ENCODE results near the gene SMAD3.

SMAD3 gene

DNA sequence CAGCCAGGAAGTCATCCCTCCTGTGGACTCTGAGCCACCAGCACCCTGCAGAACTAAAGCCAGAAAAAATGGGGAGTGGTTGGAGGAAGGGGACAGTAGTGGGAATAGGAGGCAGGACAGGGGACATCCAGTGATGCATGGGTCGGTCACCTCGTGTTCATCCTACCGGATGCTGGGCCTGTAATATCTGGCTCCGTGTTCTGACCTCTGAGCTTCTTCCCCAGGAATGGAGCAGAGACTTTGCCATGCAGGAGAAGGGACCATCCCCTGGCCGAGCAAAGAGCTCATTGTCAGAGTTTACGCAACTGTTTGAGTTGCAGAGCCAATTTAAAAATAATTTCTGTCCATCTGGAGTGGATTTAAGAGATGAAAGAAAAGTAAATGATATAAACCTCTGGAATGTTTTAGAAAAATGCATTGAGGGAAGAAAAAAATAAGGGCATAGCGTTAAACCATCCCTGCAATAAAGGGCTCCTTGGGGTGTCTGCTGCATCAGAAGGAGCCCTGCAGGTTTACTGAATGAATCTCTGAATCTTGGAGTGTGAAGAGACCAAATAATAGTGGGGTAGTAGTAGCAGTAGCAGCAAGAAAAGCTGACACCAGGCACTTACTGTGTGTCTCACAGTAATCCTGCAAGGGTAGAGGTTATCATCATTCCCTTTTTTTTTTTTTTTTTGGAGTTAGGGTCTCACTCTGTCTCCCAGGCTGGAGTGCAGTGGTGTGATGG, 118.2 kb downstream of the SMAD3 start:
- peak; percentile 72 for DNase-seq (ENCODE audit: extremely low read depth, low read depth)
- TF ChIP-seq, protein P1, sequence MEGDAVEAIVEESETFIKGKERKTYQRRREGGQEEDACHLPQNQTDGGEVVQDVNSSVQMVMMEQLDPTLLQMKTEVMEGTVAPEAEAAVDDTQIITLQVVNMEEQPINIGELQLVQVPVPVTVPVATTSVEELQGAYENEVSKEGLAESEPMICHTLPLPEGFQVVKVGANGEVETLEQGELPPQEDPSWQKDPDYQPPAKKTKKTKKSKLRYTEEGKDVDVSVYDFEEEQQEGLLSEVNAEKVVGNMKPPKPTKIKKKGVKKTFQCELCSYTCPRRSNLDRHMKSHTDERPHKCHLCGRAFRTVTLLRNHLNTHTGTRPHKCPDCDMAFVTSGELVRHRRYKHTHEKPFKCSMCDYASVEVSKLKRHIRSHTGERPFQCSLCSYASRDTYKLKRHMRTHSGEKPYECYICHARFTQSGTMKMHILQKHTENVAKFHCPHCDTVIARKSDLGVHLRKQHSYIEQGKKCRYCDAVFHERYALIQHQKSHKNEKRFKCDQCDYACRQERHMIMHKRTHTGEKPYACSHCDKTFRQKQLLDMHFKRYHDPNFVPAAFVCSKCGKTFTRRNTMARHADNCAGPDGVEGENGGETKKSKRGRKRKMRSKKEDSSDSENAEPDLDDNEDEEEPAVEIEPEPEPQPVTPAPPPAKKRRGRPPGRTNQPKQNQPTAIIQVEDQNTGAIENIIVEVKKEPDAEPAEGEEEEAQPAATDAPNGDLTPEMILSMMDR (IDR thresholded peaks at IDR 0.05; ENCODE audit: low read depth, low read length), result no peak; the same call in 1 of the 2 replicates

DNA sequence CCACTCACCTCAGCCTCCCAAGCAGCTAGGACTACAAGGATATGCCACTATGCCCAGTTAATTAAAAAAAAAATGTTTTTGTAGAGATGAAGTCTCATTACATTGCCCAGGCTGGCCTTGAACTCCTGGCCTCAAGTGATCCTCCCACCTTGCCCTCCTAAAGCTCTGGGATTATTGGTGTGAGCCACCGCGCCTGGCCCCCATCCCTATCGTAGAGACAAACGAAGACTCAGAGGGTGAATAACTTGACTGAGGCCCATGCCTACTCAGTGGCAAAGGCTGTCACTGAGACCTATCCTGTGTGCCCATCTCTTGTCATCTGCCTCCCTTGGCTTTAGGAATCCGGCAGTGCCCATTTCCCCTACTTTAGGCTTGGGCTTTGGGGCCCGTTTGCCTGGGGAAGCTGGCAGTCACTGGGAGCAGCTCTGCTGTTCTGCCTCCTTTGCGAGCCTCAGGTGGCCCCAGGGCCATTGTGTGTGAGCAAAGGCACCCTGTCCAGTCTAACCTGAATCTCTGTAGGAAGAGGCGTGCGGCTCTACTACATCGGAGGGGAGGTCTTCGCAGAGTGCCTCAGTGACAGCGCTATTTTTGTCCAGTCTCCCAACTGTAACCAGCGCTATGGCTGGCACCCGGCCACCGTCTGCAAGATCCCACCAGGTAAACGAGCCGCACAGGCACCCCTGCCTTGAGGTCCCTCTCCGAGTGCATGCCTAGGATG, 119.0 kb downstream of the SMAD3 start:
- DNase-seq (ENCODE audit: extremely low read depth, low read depth), result no peak
- TF ChIP-seq, protein P1 (IDR thresholded peaks at IDR 0.05; ENCODE audit: low read depth, low read length), result no peak

DNA sequence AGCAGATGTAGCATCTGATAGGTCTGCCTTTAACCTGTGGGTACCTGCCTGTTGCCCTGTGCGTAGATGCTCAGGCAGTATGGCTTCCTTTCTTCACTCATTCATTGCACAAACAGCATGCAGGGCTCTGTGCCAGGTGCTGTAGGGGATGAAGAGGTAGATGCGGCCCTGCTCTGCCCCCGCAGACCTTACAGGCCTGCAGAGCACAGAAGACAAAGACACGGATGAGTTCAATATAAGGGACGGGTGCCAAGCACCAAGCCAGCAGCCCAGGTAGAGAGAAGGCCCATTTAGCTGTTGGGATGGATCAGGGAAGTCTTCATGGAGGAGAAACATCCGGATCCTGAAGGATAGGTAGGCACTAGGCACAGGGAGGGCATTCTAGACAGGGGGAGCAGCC, 119.6 kb downstream of the SMAD3 start:
- TF ChIP-seq, protein P1 (IDR thresholded peaks at IDR 0.05; ENCODE audit: low read depth, low read length), result no peak
- DNase-seq (ENCODE audit: extremely low read depth, low read depth), result no peak

DNA sequence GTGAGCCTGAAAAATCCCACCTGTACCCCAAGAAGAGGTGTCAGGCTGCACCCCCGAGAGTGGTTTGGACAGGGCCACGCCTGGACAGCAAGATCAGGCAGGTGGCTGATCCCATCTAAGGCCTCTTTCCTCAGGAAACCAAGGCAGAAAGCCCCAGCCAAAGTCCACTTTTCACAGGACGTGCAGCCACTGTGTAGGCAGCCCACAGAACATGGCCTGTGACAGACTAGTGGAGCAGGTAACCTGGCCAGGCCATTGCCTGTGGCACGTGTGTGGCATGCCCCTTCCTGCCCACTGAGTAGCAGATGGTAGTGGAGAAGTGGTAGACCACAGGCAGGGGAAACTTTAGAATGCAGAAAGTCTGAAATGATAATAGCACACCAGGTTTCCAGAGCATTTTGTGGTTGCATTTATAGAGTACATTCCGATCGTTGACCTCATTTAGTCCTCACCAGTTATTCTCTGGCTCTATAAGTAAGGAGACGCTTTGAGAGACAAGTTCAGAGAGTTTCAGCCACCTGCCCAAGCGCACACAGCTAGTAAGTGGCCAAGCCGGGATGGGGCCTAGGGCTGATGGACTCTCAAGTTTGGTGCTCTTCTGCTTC, 120.3 kb downstream of the SMAD3 start:
- TF ChIP-seq, protein P1 (IDR thresholded peaks at IDR 0.05; ENCODE audit: low read depth, low read length), result no peak
- DNase-seq (ENCODE audit: extremely low read depth, low read depth), result no peak

DNA sequence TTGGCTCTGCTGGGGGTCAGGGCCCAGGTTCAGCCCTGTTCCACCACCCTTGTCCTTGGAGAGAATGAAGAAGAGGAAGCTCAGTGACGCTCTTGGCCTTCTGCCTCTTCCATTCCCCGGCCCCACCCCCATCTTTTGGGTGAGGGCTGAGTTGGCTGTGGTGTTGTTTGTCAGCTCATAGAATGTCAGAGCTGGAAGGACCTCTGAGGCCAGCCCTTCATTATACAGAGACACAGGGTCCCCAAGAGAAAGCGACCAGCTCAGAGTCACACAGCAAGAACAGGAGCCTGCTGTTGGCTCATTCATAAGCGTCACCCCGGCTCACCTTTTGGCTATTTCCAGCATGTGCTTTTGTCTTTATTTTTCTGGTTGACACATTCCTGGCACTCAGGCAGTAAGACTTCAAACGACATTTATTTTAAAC, 120.8 kb downstream of the SMAD3 start:
- TF ChIP-seq, protein P1 (IDR thresholded peaks at IDR 0.05; ENCODE audit: low read depth, low read length), result no peak
- no peak for DNase-seq (ENCODE audit: extremely low read depth, low read depth)

DNA sequence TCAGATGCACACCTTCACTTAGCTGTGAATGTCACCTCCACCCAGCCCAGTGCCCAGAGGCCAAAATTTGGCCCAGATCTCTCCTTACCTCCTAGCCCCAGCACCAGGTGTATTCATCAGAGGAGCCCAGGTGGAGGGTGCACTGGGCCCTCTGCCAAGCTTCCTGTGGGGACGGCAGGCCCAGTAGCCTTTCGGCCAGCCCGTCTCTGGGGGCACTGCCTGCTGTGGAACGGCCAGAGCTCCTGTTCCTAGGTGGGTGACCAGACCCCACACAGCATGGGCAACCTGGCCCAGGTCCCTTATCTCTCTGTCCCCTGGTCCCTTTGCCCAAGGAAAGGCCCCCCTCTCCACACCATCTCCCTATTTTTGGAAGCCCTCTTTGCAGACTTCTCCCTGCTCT, 121.3 kb downstream of the SMAD3 start:
- DNase-seq (ENCODE audit: extremely low read depth, low read depth), result no peak
- TF ChIP-seq, protein P1 (IDR thresholded peaks at IDR 0.05; ENCODE audit: low read depth, low read length), result no peak

DNA sequence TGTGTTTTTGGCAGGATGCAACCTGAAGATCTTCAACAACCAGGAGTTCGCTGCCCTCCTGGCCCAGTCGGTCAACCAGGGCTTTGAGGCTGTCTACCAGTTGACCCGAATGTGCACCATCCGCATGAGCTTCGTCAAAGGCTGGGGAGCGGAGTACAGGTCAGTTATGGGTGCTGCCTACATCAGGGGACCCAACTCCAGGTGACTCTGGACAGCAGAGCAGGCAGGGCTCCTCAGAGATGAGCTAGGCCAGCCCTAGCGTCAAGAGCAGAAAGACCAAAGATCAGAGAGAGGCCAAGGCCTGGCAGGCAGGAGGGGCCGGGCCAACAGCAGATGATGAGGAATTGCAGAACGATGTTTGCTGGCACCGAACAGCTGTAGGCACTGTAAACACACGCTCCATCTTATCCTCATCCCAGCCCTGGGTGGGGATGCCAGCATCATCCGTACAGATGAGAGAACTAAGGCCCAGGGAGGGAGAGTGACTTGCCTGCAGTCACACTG, 122.0 kb downstream of the SMAD3 start:
- DNase-seq (ENCODE audit: extremely low read depth, low read depth), result no peak
- TF ChIP-seq, protein P1 (IDR thresholded peaks at IDR 0.05; ENCODE audit: low read depth, low read length), result no peak

All from AG09319 (cell line).